Caco-2 (cell line): Measurements from ENCODE around the gene NUDT11. TPM values are rescaled to one million over a fixed set of nuclear protein-coding genes. Genes with fewer than 3 reads are reported as not detected.
"Not testable (repeated sequence)": the region's sequence is repeated elsewhere in the genome, so short reads cannot be mapped to it uniquely, and the experiment has no call there.

Source experiments
- BruUV-seq: library from RNA; stranded (reverse); fragments of 400-500 nt; replicated peaks from 2 replicates; lab custom pipeline; 2021; lab: Mats Ljungman, UMichigan
- CTCF ChIA-PET: fragments of 300-600 bp; sonication (Branson Sonifier 250); formaldehyde crosslinking; loops from one replicate; lab custom pipeline; 2022; ENCODE audit warnings: antibody characterized with exemption; lab: Charles Lee
- POLR2A ChIA-PET: fragments of 300-600 bp; sonication (Branson Sonifier 250); formaldehyde crosslinking; loops from one replicate; lab custom pipeline; 2022; ENCODE audit warnings: antibody characterized with exemption; lab: Charles Lee
- DNase-seq, 2 experiments: peaks; one replicate each; pipeline versions ENCODE4 v3.0.0 to v3.0.0-alpha.2; 2020 to 2022
- H3K27me3 ChIP-seq: replicated peaks from 2 replicates; pipeline ENCODE4 v1.6.0; 2011; ENCODE audit warnings: low read length; ENCODE audit not compliant: control insufficient read depth, insufficient read depth
- H3K36me3 ChIP-seq: 2 replicates; pipeline ENCODE4 v1.5.1; 2011; ENCODE audit warnings: low read length; ENCODE audit not compliant: control insufficient read depth, insufficient read depth
- H3K4me1 ChIP-seq: fragments of 250-450 bp; sonication (Bioruptor Pico); 2 replicates; pipeline ENCODE4 v1.5.1; 2020; ENCODE audit warnings: mild to moderate bottlenecking
- H3K4me3 ChIP-seq: 2 replicates; pipeline ENCODE4 v1.5.1; 2011; ENCODE audit warnings: low read depth, mild to moderate bottlenecking, control low read depth, low read length
- H3K9me3 ChIP-seq: fragments of 250-450 bp; sonication (Bioruptor Pico); 2 replicates; pipeline ENCODE4 v1.5.1; 2020; ENCODE audit warnings: mild to moderate bottlenecking, moderate library complexity
- H3K27ac Mint-ChIP-seq: one replicate; pipeline ENCODE4 v1.8.0; 2022; ENCODE audit warnings: mixed read lengths; ENCODE audit not compliant: unreplicated experiment
- H3K27me3 Mint-ChIP-seq: one replicate; pipeline ENCODE4 v1.8.0; 2022; ENCODE audit warnings: mixed read lengths; ENCODE audit not compliant: insufficient read depth, unreplicated experiment
- H3K36me3 Mint-ChIP-seq: one replicate; pipeline ENCODE4 v1.8.0; 2022; ENCODE audit warnings: mild to moderate bottlenecking, mixed read lengths; ENCODE audit not compliant: insufficient read depth, unreplicated experiment
- H3K4me1 Mint-ChIP-seq: one replicate; pipeline ENCODE4 v1.8.0; 2022; ENCODE audit warnings: low read depth, mixed read lengths; ENCODE audit not compliant: unreplicated experiment
- H3K4me3 Mint-ChIP-seq: one replicate; pipeline ENCODE4 v1.8.0; 2022; ENCODE audit warnings: mild to moderate bottlenecking, moderate library complexity, mixed read lengths; ENCODE audit not compliant: unreplicated experiment
- H3K9me3 Mint-ChIP-seq: one replicate; pipeline ENCODE4 v1.8.0; 2022; ENCODE audit warnings: mixed read lengths; ENCODE audit not compliant: unreplicated experiment
- intact Hi-C: fragments of 100-400 bp; cut with micrococcal nuclease; formaldehyde crosslinking; loops from one replicate; pipeline ENCODE4 v1.10.0; 2022; ENCODE audit not compliant: unreplicated experiment
- total RNA-seq: library from RNA; stranded (reverse); gene quantifications from 2 replicates; pipeline ENCODE4 v1.2.3, GENCODE V29; 2022
- TF ChIP-seq, protein P1 (sequence below), 2 experiments: fragments of 200-600 bp in 1 of 2; IDR thresholded peaks; 1 replicate in 1 of 2; 2 replicates in 1 of 2; pipeline versions ENCODE4 v1.5.1 to v1.8.0; 2011 to 2022; ENCODE audit warnings: antibody characterized with exemption in 1 of 2, control low read depth in 1 of 2, inconsistent platforms in 1 of 2, low read depth in 1 of 2, low read length in 1 of 2, mild to moderate bottlenecking in 1 of 2, moderate library complexity in 1 of 2; ENCODE audit not compliant: insufficient read depth in 1 of 2, severe bottlenecking in 1 of 2, unreplicated experiment in 1 of 2

The NUDT11 gene
- total RNA-seq, 1 experiment from 2014 or later, result not detected

DNA sequence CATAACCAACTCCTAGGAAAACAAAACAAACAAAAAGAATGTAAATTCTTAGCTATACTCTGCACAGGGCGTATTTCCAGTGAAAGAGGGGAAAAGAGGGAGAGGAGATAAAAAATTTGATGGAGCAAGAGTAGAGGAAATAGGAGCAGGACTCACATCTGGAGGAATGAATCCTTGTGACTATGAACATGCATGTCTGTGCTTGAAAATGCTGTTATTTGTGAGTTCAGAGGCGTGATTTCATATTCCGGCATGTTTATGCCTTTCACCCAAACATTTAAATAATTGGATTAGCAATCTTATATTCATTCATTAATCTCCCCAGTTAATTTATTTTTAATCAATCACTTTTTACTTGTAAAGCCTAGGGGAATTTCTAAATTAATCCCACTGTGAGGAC lies 11.2 kb upstream of the NUDT11 start:
- no peak for DNase-seq
- H3K36me3 Mint-ChIP-seq, result no peaks in the 10 kb centered on the region
- no peak overlapping the region for H3K4me3 Mint-ChIP-seq
- Histone ChIP-seq H3K9me3 (no peaks in the 10 kb centered on the region), H3K36me3 (no peaks in the 10 kb centered on the region), H3K27me3 (no peaks in the 10 kb centered on the region), H3K4me3 (no peak overlapping the region), H3K4me1 (no peaks in the 10 kb centered on the region)
- intact Hi-C loops, result no loop called here
- POLR2A ChIA-PET, result no interaction called here
- H3K27me3 Mint-ChIP-seq, result peaks cover 7% of the 10 kb centered on the region
- no TSS peak for BruUV-seq
- no peak overlapping the region for H3K27ac Mint-ChIP-seq
- H3K9me3 Mint-ChIP-seq, result peaks cover 5% of the 10 kb centered on the region
- TF ChIP-seq, protein P1, sequence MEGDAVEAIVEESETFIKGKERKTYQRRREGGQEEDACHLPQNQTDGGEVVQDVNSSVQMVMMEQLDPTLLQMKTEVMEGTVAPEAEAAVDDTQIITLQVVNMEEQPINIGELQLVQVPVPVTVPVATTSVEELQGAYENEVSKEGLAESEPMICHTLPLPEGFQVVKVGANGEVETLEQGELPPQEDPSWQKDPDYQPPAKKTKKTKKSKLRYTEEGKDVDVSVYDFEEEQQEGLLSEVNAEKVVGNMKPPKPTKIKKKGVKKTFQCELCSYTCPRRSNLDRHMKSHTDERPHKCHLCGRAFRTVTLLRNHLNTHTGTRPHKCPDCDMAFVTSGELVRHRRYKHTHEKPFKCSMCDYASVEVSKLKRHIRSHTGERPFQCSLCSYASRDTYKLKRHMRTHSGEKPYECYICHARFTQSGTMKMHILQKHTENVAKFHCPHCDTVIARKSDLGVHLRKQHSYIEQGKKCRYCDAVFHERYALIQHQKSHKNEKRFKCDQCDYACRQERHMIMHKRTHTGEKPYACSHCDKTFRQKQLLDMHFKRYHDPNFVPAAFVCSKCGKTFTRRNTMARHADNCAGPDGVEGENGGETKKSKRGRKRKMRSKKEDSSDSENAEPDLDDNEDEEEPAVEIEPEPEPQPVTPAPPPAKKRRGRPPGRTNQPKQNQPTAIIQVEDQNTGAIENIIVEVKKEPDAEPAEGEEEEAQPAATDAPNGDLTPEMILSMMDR (IDR thresholded peaks at IDR 0.05; ENCODE audit: insufficient read depth in 1 of 2, low read depth in 1 of 2, low read length in 1 of 2, severe bottlenecking in 1 of 2, unreplicated experiment in 1 of 2), result no peak
- CTCF ChIA-PET, result no interaction called here
- H3K4me1 Mint-ChIP-seq, result no peaks in the 10 kb centered on the region

DNA sequence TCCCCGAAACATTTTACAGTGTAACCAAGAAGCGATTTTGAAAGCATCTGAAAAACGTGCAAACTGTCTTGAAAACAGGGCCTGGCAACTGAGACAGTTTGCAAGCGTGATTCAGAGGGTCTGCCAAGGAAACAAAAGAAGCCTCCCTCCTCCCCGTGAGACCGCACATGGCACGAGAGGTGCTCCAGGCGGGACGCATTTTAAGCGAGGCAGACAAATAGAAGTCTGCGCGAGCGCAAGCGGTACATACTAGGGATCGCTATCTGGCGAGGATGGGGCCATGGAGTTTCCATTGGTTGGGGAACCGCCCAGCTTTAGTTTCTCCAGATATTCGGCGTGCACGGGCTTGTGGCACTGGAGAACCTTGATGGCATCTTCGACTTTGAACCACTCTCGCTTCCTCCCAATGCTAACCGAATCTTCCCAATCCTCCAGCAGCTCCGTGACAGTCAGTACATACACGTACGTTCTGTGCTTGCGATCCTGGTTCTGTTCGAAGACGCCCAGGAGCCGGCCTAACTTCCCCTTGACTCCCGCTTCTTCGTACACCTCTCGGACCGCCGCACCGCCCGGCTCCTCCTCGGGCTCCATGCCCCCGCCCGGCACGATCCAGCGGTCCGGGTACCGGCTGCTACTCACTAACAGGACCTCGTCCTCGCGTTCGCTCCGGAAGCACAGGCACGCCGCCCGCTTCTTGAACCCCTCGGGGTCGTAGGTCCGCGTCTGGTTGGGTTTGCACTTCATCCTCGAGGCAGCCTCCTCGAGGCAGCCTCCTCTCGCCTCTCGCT lies 497 bp downstream of the NUDT11 start:
- H3K4me3 Mint-ChIP-seq, H3K9me3 Mint-ChIP-seq, H3K27me3 Mint-ChIP-seq, H3K9me3 ChIP-seq, H3K4me1 ChIP-seq, H3K27me3 ChIP-seq, H3K36me3 Mint-ChIP-seq, BruUV-seq, CTCF ChIA-PET, DNase-seq, H3K4me3 ChIP-seq, H3K36me3 ChIP-seq, intact Hi-C loops, H3K4me1 Mint-ChIP-seq, POLR2A ChIA-PET, H3K27ac Mint-ChIP-seq: not testable (repeated sequence)

DNA sequence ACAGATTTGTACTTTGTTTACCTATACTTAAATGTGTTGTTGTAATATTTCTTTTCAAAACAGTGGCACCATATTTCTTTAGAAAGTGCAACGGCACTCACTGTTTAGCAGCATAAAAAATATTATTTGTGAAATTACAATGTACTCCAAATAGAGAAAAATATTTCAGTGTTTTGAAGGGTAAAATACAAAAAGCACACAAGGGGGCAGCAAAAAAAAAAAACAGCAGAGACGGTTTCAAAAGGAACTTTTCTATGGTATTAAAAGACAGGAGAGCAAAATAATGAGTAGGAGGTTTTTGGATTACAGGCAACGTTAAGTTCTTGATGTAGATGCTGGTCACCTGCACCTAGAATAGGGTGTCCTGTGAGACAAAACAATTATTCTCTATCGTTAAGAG lies 2.0 kb downstream of the NUDT11 start:
- H3K27me3 ChIP-seq, result no peaks in the 10 kb centered on the region
- ChIA-PET CTCF (no interaction called here), POLR2A (no interaction called here)
- Mint-ChIP-seq H3K4me3 (no peak overlapping the region), H3K9me3 (no peaks in the 10 kb centered on the region), H3K27me3 (no peaks in the 10 kb centered on the region), H3K27ac (no peak overlapping the region), H3K36me3 (no peaks in the 10 kb centered on the region), H3K4me1 (no peaks in the 10 kb centered on the region)
- no peak for DNase-seq
- intact Hi-C loops, result no loop called here
- no peaks in the 10 kb centered on the region for H3K36me3 ChIP-seq
- no peaks in the 10 kb centered on the region for H3K4me1 ChIP-seq
- H3K4me3 ChIP-seq, result no peak overlapping the region
- TF ChIP-seq, protein P1 (IDR thresholded peaks at IDR 0.05; ENCODE audit: insufficient read depth in 1 of 2, low read depth in 1 of 2, low read length in 1 of 2, severe bottlenecking in 1 of 2, unreplicated experiment in 1 of 2), result peak in 1 of 2 experiments; percentile 12
- no peaks in the 10 kb centered on the region for H3K9me3 ChIP-seq
- no TSS peak for BruUV-seq
